Measurements from ENCODE around the gene THAP7. TPM values are rescaled to one million over a fixed set of nuclear protein-coding genes. Genes with fewer than 3 reads are reported as not detected.
A peak's percentile ranks its signal among the peaks of the same experiment; 100 is the strongest.

THAP7 gene
- total and polyA plus RNA-seq, 2 of the 4 experiments (the other 2 are of a cell fraction) = 14.2 to 19.8 TPM

- no peak for TF ChIP-seq RCOR1 (IDR thresholded peaks at IDR 0.05; ENCODE audit: insufficient replicate concordance, low read length)
- TF ChIP-seq ELK1 (IDR thresholded peaks at IDR 0.05; ENCODE audit: borderline replicate concordance, low read depth, low read length) = peak; percentile 31; the same call in 1 of the 2 replicates
- TF ChIP-seq CHD1 (IDR thresholded peaks at IDR 0.05; ENCODE audit: low read depth, low read length) = no peak
- TF ChIP-seq SMC3 (IDR thresholded peaks at IDR 0.05; ENCODE audit: low read depth, low read length) = no peak
- no peak for TF ChIP-seq FOS (IDR thresholded peaks at IDR 0.05; ENCODE audit: low read depth, low read length)
Observed at GRCh38 chr22:21001601-21002325, at the start of gene THAP7 (continued).
